Mesodermal cell (in vitro differentiated cells): ENCODE measurements around the gene NTN1.

Experiments
- H3K27ac ChIP-seq: 2 replicates; pipeline ENCODE4 v1.7.0; 2013; ENCODE audit warnings: mild to moderate bottlenecking, low read depth, low read length, moderate library complexity; ENCODE audit not compliant: severe bottlenecking
- H3K36me3 ChIP-seq: 2 replicates; pipeline ENCODE4 v1.7.1; 2013; ENCODE audit warnings: mild to moderate bottlenecking, low read length, moderate library complexity; ENCODE audit not compliant: control insufficient read depth, insufficient read depth
- H3K4me1 ChIP-seq: one replicate; pipeline ENCODE4 v1.7.1; 2013; ENCODE audit warnings: mild to moderate bottlenecking, low read length; ENCODE audit not compliant: insufficient read depth, control insufficient read depth, poor library complexity, severe bottlenecking
- H3K4me3 ChIP-seq: 2 replicates; pipeline ENCODE4 v1.7.0; 2013; ENCODE audit warnings: low read length, control low read depth, mild to moderate bottlenecking; ENCODE audit not compliant: insufficient read depth, poor library complexity, severe bottlenecking; ENCODE audit errors: extremely low read depth
- H3K9me3 ChIP-seq: 2 replicates; pipeline ENCODE4 v1.7.1; 2013; ENCODE audit warnings: mild to moderate bottlenecking, low read length, moderate library complexity; ENCODE audit not compliant: control insufficient read depth
- WGBS, 2 experiments: methylation state at CpG; one replicate each; pipeline ENCODE4 v1.1.5; 2013; ENCODE audit warnings: missing lambda C conversion rate in 2 of 2; ENCODE audit not compliant: insufficient coverage in 2 of 2; 5-methylcytosine and 5-hydroxymethylcytosine counted together

The NTN1 gene

GRCh38 chr17:9218064-9218635 lies 196.8 kb downstream of the NTN1 start:
- Histone ChIP-seq H3K4me1 (peaks cover 8% of the 10 kb centered on the region), H3K36me3 (no peaks in the 10 kb centered on the region), H3K27ac (peak overlapping the region; percentile 4), H3K9me3 (peaks cover 8% of the 10 kb centered on the region), H3K4me3 (no peak overlapping the region)
- WGBS, 2 experiments: 86 to 88% methylated on average over 7 to 8 of the region's 8 CpGs

- 93 to 94% methylated on average over 13 to 15 of the region's 15 CpGs for WGBS, 2 experiments
- Histone ChIP-seq H3K36me3 (no peaks in the 10 kb centered on the region), H3K4me3 (no peak overlapping the region), H3K4me1 (peaks cover 8% of the 10 kb centered on the region), H3K9me3 (peaks cover 8% of the 10 kb centered on the region), H3K27ac (no peak overlapping the region)
Observed at GRCh38 chr17:9218911-9219310, 197.6 kb downstream of the NTN1 start.

- H3K9me3 ChIP-seq: peaks cover 8% of the 10 kb centered on the region
- peaks cover 8% of the 10 kb centered on the region for H3K4me1 ChIP-seq
- 92 to 94% methylated on average over 7 to 11 of the region's 13 CpGs for WGBS, 2 experiments
- H3K27ac ChIP-seq: no peak overlapping the region
- no peaks in the 10 kb centered on the region for H3K36me3 ChIP-seq
- H3K4me3 ChIP-seq: no peak overlapping the region
Observed at GRCh38 chr17:9219631-9220397, 198.5 kb downstream of the NTN1 start.

GRCh38 chr17:9220398-9221146 lies 199.3 kb downstream of the NTN1 start:
- no peak overlapping the region for H3K4me3 ChIP-seq
- WGBS, 2 experiments: 59 to 76% methylated on average over 14 to 18 of the region's 23 CpGs
- H3K36me3 ChIP-seq: no peaks in the 10 kb centered on the region
- H3K27ac ChIP-seq: no peak overlapping the region
- H3K4me1 ChIP-seq: peaks cover 8% of the 10 kb centered on the region
- peaks cover 8% of the 10 kb centered on the region for H3K9me3 ChIP-seq

GRCh38 chr17:9221147-9221921 lies 200.0 kb downstream of the NTN1 start:
- H3K4me3 ChIP-seq: no peak overlapping the region
- WGBS, 2 experiments: 74 to 84% methylated on average over 22 of the region's 25 CpGs
- H3K27ac ChIP-seq: no peak overlapping the region
- H3K4me1 ChIP-seq: peaks cover 8% of the 10 kb centered on the region
- H3K9me3 ChIP-seq: peaks cover 4% of the 10 kb centered on the region
- no peaks in the 10 kb centered on the region for H3K36me3 ChIP-seq

- Histone ChIP-seq H3K4me1 (peaks cover 8% of the 10 kb centered on the region), H3K36me3 (no peaks in the 10 kb centered on the region), H3K4me3 (no peak overlapping the region), H3K27ac (no peak overlapping the region), H3K9me3 (peaks cover 2% of the 10 kb centered on the region)
- 84 to 95% methylated on average over 5 of the region's 5 CpGs for WGBS, 2 experiments
Observed at GRCh38 chr17:9221922-9222180, 200.5 kb downstream of the NTN1 start.

GRCh38 chr17:9223531-9223930 lies 202.2 kb downstream of the NTN1 start:
- 72 to 79% methylated on average over 4 to 6 of the region's 8 CpGs for WGBS, 2 experiments
- Histone ChIP-seq H3K27ac (no peak overlapping the region), H3K4me3 (no peak overlapping the region), H3K4me1 (no peaks in the 10 kb centered on the region), H3K36me3 (no peaks in the 10 kb centered on the region), H3K9me3 (no peaks in the 10 kb centered on the region)

GRCh38 chr17:9224485-9224884 lies 203.2 kb downstream of the NTN1 start:
- no peak overlapping the region for H3K4me3 ChIP-seq
- no peaks in the 10 kb centered on the region for H3K36me3 ChIP-seq
- no peaks in the 10 kb centered on the region for H3K4me1 ChIP-seq
- H3K9me3 ChIP-seq: no peaks in the 10 kb centered on the region
- no peak overlapping the region for H3K27ac ChIP-seq
- 92 to 100% methylated on average over 1 to 4 of the region's 7 CpGs for WGBS, 2 experiments

- Histone ChIP-seq H3K27ac (no peak overlapping the region), H3K36me3 (no peaks in the 10 kb centered on the region), H3K9me3 (no peaks in the 10 kb centered on the region), H3K4me1 (no peaks in the 10 kb centered on the region), H3K4me3 (no peak overlapping the region)
- 24 to 37% methylated on average over 19 to 21 of the region's 32 CpGs for WGBS, 2 experiments
Observed at GRCh38 chr17:9225305-9226101, 204.2 kb downstream of the NTN1 start.
